BLaER1 treated with 17β-estradiol and CSF1 and Interleukin-3, amounts not matched to agents 10 nM and 100 nM (cell line): ENCODE data around the gene SUSD6.
"Not testable (repeated sequence)": the region's sequence is repeated elsewhere in the genome, so short reads cannot be mapped to it uniquely, and the experiment has no call there.

ENCODE experiments used
- H3K27ac ChIP-seq, 11 experiments: shearing (Covaris generic); formaldehyde crosslinking; 2 replicates each; pipeline ENCODE4 v1.8.1; 2022
- H3K27me3 ChIP-seq, 11 experiments: shearing (Covaris generic); formaldehyde crosslinking; 2 replicates each; pipeline ENCODE4 v1.8.1; 2022
- H3K36me3 ChIP-seq, 11 experiments: shearing (Covaris generic); formaldehyde crosslinking; 2 replicates each; pipeline ENCODE4 v1.8.1; 2022
- H3K4me1 ChIP-seq, 10 experiments: shearing (Covaris generic); formaldehyde crosslinking; 2 replicates each; pipeline ENCODE4 v1.8.1; 2022
- H3K4me2 ChIP-seq, 11 experiments: shearing (Covaris generic); formaldehyde crosslinking; 2 replicates each; pipeline ENCODE4 v1.8.1; 2022
- H3K4me3 ChIP-seq, 10 experiments: shearing (Covaris generic); formaldehyde crosslinking; 2 replicates each; pipeline ENCODE4 v1.8.1; 2022
- H3K9ac ChIP-seq, 11 experiments: shearing (Covaris generic); formaldehyde crosslinking; 2 replicates each; pipeline ENCODE4 v1.8.1; 2022
- H3K9me3 ChIP-seq, 11 experiments: shearing (Covaris generic); formaldehyde crosslinking; replicated peaks in 1 of 11; 2 replicates each; pipeline ENCODE4 v1.8.1; 2022
- H4K20me1 ChIP-seq, 11 experiments: shearing (Covaris generic); formaldehyde crosslinking; 2 replicates each; pipeline ENCODE4 v1.8.1; 2022
- Cebpa-rat ChIP-seq, 11 experiments: shearing (Covaris generic); IDR thresholded peaks; 2 replicates each; pipeline ENCODE4 v1.8.1; 2022

SUSD6 gene

GRCh38 chr14:69643430-69644200 lies 32.2 kb downstream of the SUSD6 start:
- Histone ChIP-seq H3K27me3 (no peaks in the 10 kb centered on the region), H3K27ac (peak overlapping the region in 2 of 11 experiments; percentile 36 to 48; a peak in 5 of 22 replicates), H3K4me3 (no peak overlapping the region), H3K9me3 (peaks cover 34 to 56% (median 46%) of the 10 kb centered on the region in 11 experiments), H3K4me2 (peak overlapping the region in 4 of 11 experiments; percentile 33 to 78 (median 58); a peak in 8 of 22 replicates), H3K36me3 (peaks cover 38 to 70% (median 55%) of the 10 kb centered on the region in 11 experiments), H4K20me1 (peaks cover 5 to 81% (median 60%) of the 10 kb centered on the region in 11 experiments; a peak in 16 of 22 replicates), H3K4me1 (peaks cover 12 to 68% (median 30%) of the 10 kb centered on the region in 10 experiments), H3K9ac (no peak overlapping the region)
- no peak for TF ChIP-seq Cebpa-rat (IDR thresholded peaks at IDR 0.05)

- peak overlapping the region in 2 of 11 experiments; percentile 13 to 19; a peak in 1 of 22 replicates for H3K27ac ChIP-seq
- TF ChIP-seq Cebpa-rat (IDR thresholded peaks at IDR 0.05), result no peak
- peak overlapping the region in 5 of 11 experiments; percentile 7 to 78 (median 56); a peak in 9 of 22 replicates for H3K4me2 ChIP-seq
- H3K27me3 ChIP-seq, result no peaks in the 10 kb centered on the region
- peaks cover 34 to 50% (median 40%) of the 10 kb centered on the region in 11 experiments for H3K9me3 ChIP-seq
- no peak overlapping the region for H3K4me3 ChIP-seq
- peaks cover 23 to 68% (median 40%) of the 10 kb centered on the region in 10 experiments for H3K4me1 ChIP-seq
- H4K20me1 ChIP-seq, result peaks cover 0 to 81% (median 60%) of the 10 kb centered on the region in 11 experiments; a peak in 14 of 22 replicates
- H3K36me3 ChIP-seq, result peaks cover 38 to 66% (median 53%) of the 10 kb centered on the region in 11 experiments
- H3K9ac ChIP-seq, result no peak overlapping the region
Observed at GRCh38 chr14:69644814-69645213, 33.4 kb downstream of the SUSD6 start.

GRCh38 chr14:69647213-69647612 lies 35.8 kb downstream of the SUSD6 start:
- Histone ChIP-seq H3K27ac (no peak overlapping the region), H3K9me3 (peaks cover 13 to 26% (median 16%) of the 10 kb centered on the region in 11 experiments), H3K4me3 (no peak overlapping the region), H4K20me1 (peaks cover 0 to 91% (median 82%) of the 10 kb centered on the region in 11 experiments; a peak in 16 of 22 replicates), H3K4me2 (peak overlapping the region in 5 of 11 experiments; percentile 7 to 91 (median 81); a peak in 5 of 22 replicates), H3K27me3 (no peaks in the 10 kb centered on the region), H3K4me1 (peaks cover 47 to 89% (median 64%) of the 10 kb centered on the region in 10 experiments), H3K36me3 (peaks cover 18 to 42% (median 29%) of the 10 kb centered on the region in 11 experiments), H3K9ac (no peak overlapping the region)
- TF ChIP-seq Cebpa-rat (IDR thresholded peaks at IDR 0.05), result no peak

DNA sequence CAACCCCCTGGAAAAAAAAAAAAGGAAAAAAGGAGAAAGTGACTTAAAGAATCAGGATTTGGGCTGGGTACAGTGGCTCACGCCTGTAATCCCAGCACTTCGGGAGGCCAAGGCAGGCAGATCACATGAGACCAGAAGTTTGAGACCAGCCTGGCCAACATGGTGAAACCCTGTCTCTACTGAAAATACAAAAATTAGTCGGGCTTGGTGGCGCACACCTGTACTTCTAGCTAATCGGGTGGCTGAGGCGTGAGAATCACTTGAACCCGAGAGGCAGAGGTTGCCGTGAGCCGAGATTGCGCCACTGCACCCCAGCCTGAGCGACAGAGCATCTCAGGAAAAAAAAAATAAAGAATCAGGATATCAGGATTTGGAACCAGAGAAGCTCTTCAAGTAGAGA lies 36.2 kb downstream of the SUSD6 start:
- not testable (repeated sequence) for H3K27me3 ChIP-seq, H3K9ac ChIP-seq, H3K4me3 ChIP-seq, H3K27ac ChIP-seq
- Histone ChIP-seq H3K4me2 (peak overlapping the region in 10 of 11 experiments; percentile 7 to 91 (median 58); a peak in 10 of 22 replicates), H3K9me3 (peaks cover 9 to 21% (median 11%) of the 10 kb centered on the region in 11 experiments), H3K36me3 (peaks cover 14 to 38% (median 25%) of the 10 kb centered on the region in 11 experiments), H4K20me1 (peaks cover 0 to 95% (median 85%) of the 10 kb centered on the region in 11 experiments; a peak in 16 of 22 replicates), H3K4me1 (peaks cover 52 to 93% (median 68%) of the 10 kb centered on the region in 10 experiments)

DNA sequence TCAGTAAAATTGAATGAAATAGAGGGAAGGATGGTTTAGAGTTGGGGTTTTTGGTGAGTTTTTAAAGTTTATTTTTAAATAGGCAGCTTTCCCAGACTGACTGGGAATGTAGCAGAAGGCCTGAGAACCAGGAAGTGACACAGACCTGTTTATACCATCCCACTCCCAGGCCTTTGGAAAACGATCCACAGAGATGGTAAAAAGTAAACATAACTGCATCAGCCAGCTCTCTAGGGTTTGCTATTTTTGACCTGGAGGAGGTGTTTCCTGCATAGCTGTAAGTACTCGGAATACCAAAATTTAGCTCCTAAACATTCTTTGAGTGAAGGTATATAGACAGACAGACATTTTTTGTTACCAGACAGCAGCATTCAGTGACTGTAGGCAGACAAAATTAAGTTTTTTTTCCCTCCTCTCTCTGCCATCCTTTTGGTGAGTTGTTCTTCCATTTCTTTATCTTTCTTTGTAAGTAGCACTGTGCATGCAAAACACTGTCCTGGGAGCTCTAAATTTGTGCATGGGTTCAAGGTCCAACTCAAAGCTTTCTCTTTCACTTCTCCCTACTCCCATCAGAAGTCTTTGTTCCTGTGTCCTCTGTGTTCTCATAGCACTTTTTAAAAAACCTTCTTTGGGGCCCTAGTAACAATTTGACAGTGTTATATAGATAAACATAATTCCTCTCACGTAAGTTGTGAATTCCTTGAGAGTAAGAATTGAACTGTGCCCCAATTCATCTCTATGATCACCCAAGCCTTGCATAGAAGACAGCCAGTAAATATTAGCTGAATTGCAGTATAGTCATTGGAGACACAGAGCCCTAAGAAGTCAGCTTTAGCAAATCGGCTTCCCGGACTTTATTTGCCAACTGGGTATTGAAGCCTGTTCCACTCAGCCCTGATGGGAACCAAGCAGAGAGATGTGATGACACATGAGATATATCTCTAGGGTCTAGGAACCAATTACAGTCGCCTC lies 37.4 kb downstream of the SUSD6 start:
- Histone ChIP-seq H3K36me3 (peaks cover 4 to 27% (median 14%) of the 10 kb centered on the region in 11 experiments; a peak in 12 of 22 replicates), H3K27me3 (no peaks in the 10 kb centered on the region), H3K9ac (peak overlapping the region in 2 of 11 experiments; percentile 1 to 30; a peak in 2 of 22 replicates), H3K27ac (peak overlapping the region in 8 of 11 experiments; percentile 1 to 35 (median 14); a peak in 6 of 22 replicates), H4K20me1 (peaks cover 2 to 100% (median 85%) of the 10 kb centered on the region in 11 experiments; a peak in 16 of 22 replicates), H3K4me3 (no peak overlapping the region), H3K4me1 (peaks cover 57 to 93% (median 79%) of the 10 kb centered on the region in 10 experiments), H3K9me3 (peaks cover 0 to 10% (median under 1%) of the 10 kb centered on the region in 11 experiments; a peak in 5 of 22 replicates), H3K4me2 (peak overlapping the region; percentile 42 to 91 (median 65))
- no peak for TF ChIP-seq Cebpa-rat (IDR thresholded peaks at IDR 0.05)

DNA sequence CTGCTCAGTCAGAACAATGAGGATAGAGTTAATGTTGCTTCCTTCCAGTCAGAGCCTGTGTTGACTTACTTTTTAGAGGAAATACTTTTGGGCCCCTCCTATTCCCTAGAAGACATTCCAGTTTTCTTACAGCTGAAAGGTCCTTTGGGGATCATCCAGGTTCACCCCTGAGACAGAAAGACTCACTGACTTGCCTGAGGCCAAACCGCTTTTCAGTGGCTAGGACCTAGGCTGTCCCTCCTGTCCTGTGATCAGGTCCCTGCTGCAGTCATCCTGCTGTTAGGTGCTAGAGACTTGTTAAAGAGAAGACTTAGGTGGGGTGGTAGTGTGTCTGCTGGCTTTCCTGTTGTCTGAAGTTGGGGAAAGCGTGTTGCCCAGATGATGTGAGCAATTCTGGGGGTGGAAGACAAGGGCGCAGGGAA lies 39.6 kb downstream of the SUSD6 start:
- Histone ChIP-seq H3K27me3 (no peaks in the 10 kb centered on the region), H3K4me1 (peaks cover 57 to 93% (median 77%) of the 10 kb centered on the region in 10 experiments), H3K36me3 (peaks cover 0 to 16% (median 4%) of the 10 kb centered on the region in 11 experiments; a peak in 8 of 22 replicates), H3K4me3 (no peak overlapping the region), H4K20me1 (peaks cover 14 to 98% (median 81%) of the 10 kb centered on the region in 11 experiments; a peak in 16 of 22 replicates), H3K9ac (peak overlapping the region in 2 of 11 experiments; percentile 4 to 50; a peak in 3 of 22 replicates), H3K9me3 (no peaks in the 10 kb centered on the region), H3K27ac (peak overlapping the region in 9 of 11 experiments; percentile 57 to 88 (median 70); a peak in 12 of 22 replicates), H3K4me2 (peak overlapping the region; percentile 12 to 97 (median 81))
- no peak for TF ChIP-seq Cebpa-rat (IDR thresholded peaks at IDR 0.05)

- no peaks in the 10 kb centered on the region for H3K9me3 ChIP-seq
- peaks cover 0 to 10% (median 0%) of the 10 kb centered on the region in 11 experiments; a peak in 2 of 22 replicates for H3K36me3 ChIP-seq
- H3K4me3 ChIP-seq, result no peak overlapping the region
- H3K4me2 ChIP-seq, result peak overlapping the region; percentile 12 to 97 (median 81); a peak in 18 of 22 replicates
- peaks cover 20 to 98% (median 80%) of the 10 kb centered on the region in 11 experiments; a peak in 17 of 22 replicates for H4K20me1 ChIP-seq
- no peak for TF ChIP-seq Cebpa-rat (IDR thresholded peaks at IDR 0.05)
- H3K9ac ChIP-seq, result peak overlapping the region in 2 of 11 experiments; percentile 62 to 64; a peak in 1 of 22 replicates
- H3K4me1 ChIP-seq, result peaks cover 57 to 97% (median 77%) of the 10 kb centered on the region in 10 experiments
- peak overlapping the region in 10 of 11 experiments; percentile 55 to 88 (median 70); a peak in 18 of 22 replicates for H3K27ac ChIP-seq
- H3K27me3 ChIP-seq, result no peaks in the 10 kb centered on the region
Observed at GRCh38 chr14:69651664-69652063, 40.3 kb downstream of the SUSD6 start.
